ENCODE results near the gene CHN2.

Gene CHN2

DNA sequence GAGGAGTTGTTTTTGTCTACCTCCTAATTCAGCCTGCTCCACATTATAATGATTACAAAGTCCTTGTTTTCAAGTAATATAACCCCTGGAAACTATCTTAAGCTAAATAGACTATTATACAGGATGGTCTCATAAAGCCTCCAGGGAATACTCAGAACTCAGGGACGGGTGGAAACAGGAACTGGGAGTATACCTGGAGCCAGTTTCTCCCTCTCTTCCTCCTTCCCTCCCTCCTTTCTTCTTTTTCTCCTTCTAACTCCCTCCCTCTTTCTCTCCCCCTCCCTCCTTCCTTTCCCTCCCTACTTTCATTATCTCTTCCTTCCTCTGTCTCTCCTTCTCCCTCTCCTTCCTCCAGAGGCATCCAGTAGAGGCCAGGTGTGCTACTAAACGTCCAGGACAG lies 292.8 kb downstream of the CHN2 start:
- Histone ChIP-seq H3K9ac (ENCODE audit: low read depth, low read length) (no peak overlapping the region), H3K36me3 (ENCODE audit: insufficient read depth, low read depth, low read length) (no peaks in the 10 kb centered on the region), H3K27me3 (ENCODE audit: insufficient read depth, low read length) (no peaks in the 10 kb centered on the region), H3K27ac (ENCODE audit: low read length) (no peak overlapping the region), H3K4me1 (ENCODE audit: insufficient read depth, low read length) (peaks cover 7% of the 10 kb centered on the region), H3K9me3 (ENCODE audit: insufficient read depth, low read depth, low read length) (no peaks in the 10 kb centered on the region), H3K4me3 (ENCODE audit: low read length) (no peak overlapping the region)

DNA sequence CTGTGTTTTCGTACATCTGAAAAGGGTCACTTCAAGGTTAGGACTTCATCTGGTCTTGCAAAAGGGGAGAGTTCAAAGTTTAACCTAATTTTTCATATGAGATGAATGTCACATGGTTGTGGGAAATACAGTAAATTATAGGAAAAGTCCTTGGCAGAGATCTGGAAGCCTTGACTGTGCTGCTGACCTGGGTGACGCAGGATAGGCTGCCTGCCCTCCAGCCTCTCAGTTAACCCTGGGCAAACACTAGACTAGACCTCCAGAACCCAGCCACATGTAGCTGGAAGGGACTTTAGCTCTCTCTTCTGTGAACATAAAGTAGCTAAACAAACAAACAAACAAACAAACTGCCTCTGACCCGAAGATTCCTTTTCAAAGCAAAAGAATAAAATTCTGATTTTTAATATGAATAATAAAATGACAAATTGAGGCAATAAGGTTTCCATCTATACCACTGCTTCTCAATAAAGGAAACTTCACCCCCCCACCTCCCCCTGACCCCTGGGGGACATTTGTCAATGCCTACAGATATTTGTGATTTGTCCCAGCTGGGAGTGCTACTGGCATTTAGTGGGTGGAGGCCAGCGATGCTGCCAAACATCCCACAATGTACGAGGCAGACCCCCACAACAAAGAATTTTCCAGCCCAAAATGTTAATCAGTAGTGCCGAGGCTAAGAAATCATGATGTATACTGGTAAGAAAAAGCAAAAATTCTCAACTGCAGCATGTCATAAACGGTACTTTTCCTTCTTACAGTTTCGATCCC lies 293.8 kb downstream of the CHN2 start:
- no peak overlapping the region for H3K9ac ChIP-seq (ENCODE audit: low read depth, low read length)
- H3K27ac ChIP-seq (ENCODE audit: low read length), result no peak overlapping the region
- H3K9me3 ChIP-seq (ENCODE audit: insufficient read depth, low read depth, low read length), result no peaks in the 10 kb centered on the region
- no peaks in the 10 kb centered on the region for H3K36me3 ChIP-seq (ENCODE audit: insufficient read depth, low read depth, low read length)
- peaks cover 7% of the 10 kb centered on the region for H3K4me1 ChIP-seq (ENCODE audit: insufficient read depth, low read length)
- no peak overlapping the region for H3K4me3 ChIP-seq (ENCODE audit: low read length)
- H3K27me3 ChIP-seq (ENCODE audit: insufficient read depth, low read length), result no peaks in the 10 kb centered on the region

DNA sequence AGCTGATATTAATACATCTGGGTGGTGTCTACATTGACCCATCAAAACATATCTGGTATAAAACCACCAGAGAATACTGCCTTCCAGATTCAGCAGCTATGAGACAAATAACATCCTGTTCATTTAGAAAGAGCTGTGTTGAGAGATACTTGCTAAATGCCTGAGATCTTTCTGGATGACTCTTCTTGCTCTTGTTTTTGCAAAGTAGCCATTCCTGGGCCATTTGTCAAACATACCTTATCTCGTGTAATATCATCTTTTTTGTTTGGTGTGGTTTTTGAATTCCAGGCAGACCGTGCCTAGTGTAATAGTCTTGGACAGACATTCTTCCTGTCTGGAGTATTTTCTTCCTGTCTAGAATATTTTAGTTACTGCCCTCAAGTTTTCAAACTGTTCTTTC lies 294.4 kb downstream of the CHN2 start:
- Histone ChIP-seq H3K27ac (ENCODE audit: low read length) (no peak overlapping the region), H3K36me3 (ENCODE audit: insufficient read depth, low read depth, low read length) (no peaks in the 10 kb centered on the region), H3K4me3 (ENCODE audit: low read length) (no peak overlapping the region), H3K27me3 (ENCODE audit: insufficient read depth, low read length) (no peaks in the 10 kb centered on the region), H3K9ac (ENCODE audit: low read depth, low read length) (no peak overlapping the region), H3K4me1 (ENCODE audit: insufficient read depth, low read length) (peaks cover 7% of the 10 kb centered on the region), H3K9me3 (ENCODE audit: insufficient read depth, low read depth, low read length) (no peaks in the 10 kb centered on the region)

DNA sequence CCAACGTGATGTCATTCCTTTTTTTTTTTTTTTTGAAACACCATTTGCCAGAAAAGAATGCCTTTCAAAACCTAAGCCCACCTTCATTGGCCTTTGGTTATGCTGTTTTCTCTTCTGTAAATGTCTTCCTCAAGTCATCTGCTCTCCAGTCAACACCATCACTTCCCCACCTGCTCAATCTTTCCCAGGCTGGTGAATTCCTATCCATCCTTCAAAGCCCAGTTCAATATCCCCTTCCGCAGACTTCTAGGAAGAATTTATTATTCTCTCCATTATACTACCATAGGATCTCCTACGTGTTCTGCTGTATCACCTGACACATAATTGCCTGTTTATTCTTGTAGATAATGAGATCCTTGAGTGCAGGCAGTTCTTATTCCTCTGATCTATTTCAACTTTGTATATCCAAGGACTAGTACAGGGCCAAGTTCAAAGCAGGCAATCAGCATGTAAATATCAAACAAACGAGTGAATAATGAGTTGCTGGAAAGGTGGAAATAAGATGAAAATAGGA lies 295.6 kb downstream of the CHN2 start:
- H3K4me3 ChIP-seq (ENCODE audit: low read length), result no peak overlapping the region
- no peaks in the 10 kb centered on the region for H3K9me3 ChIP-seq (ENCODE audit: insufficient read depth, low read depth, low read length)
- H3K36me3 ChIP-seq (ENCODE audit: insufficient read depth, low read depth, low read length), result no peaks in the 10 kb centered on the region
- H3K27ac ChIP-seq (ENCODE audit: low read length), result no peak overlapping the region
- H3K4me1 ChIP-seq (ENCODE audit: insufficient read depth, low read length), result peaks cover 7% of the 10 kb centered on the region
- H3K9ac ChIP-seq (ENCODE audit: low read depth, low read length), result no peak overlapping the region
- no peaks in the 10 kb centered on the region; the same call in 1 of the 2 replicates for H3K27me3 ChIP-seq (ENCODE audit: insufficient read depth, low read length)

DNA sequence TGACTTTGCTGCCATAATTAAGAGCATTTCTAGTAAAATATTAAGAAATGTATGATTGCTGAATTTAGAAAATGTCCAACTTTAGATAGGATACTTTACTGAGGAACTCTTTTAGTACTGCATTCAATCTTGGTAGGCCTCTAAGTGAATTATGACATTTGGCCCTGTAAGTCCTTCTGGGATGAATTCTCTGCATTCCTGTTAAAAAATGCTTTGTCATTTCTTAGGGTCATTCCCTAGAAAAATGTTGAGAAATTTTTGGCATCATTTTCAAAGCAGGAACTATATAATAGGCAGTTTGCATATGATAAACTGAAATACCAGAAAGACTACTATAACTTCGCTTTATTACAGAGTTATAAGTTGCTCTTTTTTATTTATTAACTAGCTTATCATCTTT lies 299.8 kb downstream of the CHN2 start:
- no peak overlapping the region for H3K4me3 ChIP-seq (ENCODE audit: low read length)
- no peaks in the 10 kb centered on the region for H3K9me3 ChIP-seq (ENCODE audit: insufficient read depth, low read depth, low read length)
- H3K9ac ChIP-seq (ENCODE audit: low read depth, low read length), result no peak overlapping the region
- H3K27ac ChIP-seq (ENCODE audit: low read length), result no peak overlapping the region
- no peaks in the 10 kb centered on the region for H3K36me3 ChIP-seq (ENCODE audit: insufficient read depth, low read depth, low read length)
- H3K27me3 ChIP-seq (ENCODE audit: insufficient read depth, low read length), result no peaks in the 10 kb centered on the region; the same call in 1 of the 2 replicates
- H3K4me1 ChIP-seq (ENCODE audit: insufficient read depth, low read length), result peaks cover 21% of the 10 kb centered on the region

DNA sequence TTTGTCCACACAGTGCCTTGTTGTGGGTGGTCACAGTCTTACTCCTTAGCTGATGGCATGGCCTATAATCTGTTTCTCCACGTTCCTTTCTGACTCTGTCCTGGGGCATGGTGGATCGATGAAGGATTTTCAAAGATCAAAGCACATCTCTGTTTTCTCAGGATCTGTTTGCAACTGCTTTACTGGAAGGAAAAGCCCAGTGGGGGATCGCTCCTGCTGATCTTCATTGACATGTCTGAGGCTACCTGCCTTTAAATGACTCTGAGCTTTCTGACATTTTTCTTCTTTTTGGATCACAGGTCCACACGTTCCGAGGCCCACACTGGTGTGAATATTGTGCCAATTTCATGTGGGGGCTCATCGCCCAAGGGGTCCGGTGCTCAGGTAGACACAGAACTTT lies 301.1 kb downstream of the CHN2 start:
- Histone ChIP-seq H3K27ac (ENCODE audit: low read length) (no peak overlapping the region), H3K4me3 (ENCODE audit: low read length) (no peak overlapping the region), H3K9me3 (ENCODE audit: insufficient read depth, low read depth, low read length) (no peaks in the 10 kb centered on the region), H3K36me3 (ENCODE audit: insufficient read depth, low read depth, low read length) (no peaks in the 10 kb centered on the region), H3K27me3 (ENCODE audit: insufficient read depth, low read length) (no peaks in the 10 kb centered on the region; the same call in 1 of the 2 replicates), H3K9ac (ENCODE audit: low read depth, low read length) (no peak overlapping the region), H3K4me1 (ENCODE audit: insufficient read depth, low read length) (peaks cover 21% of the 10 kb centered on the region)

DNA sequence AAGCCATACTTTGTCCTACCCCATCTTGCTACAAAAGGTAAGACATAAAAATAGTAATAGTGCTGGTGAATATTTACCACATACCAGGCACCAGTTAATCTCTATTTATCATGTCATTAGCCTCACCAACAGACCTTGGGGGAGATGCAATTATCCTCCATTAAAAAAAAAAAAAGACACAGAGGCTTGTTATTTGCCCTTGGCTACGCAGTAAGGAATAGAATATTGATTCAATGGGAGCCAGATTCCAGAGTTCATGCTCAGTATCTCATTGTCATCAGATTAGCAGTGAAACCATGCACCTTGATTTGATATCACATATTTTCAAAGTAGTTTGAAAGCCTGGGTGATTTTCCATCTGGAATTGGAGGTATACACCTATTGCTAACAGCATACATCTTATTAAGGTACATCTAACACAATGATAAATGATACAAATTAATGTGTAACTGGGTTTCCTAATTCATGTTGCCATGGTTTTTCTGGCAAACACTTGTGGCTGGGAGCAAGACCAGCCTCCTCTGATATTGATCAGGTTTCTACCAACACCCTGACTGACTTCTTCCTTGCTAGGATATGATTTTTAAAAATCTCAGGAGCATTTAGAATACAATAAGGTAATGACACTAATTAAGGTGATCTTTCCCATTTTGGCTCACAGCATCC lies 301.9 kb downstream of the CHN2 start:
- no peaks in the 10 kb centered on the region; the same call in 1 of the 2 replicates for H3K27me3 ChIP-seq (ENCODE audit: insufficient read depth, low read length)
- no peak overlapping the region for H3K4me3 ChIP-seq (ENCODE audit: low read length)
- H3K36me3 ChIP-seq (ENCODE audit: insufficient read depth, low read depth, low read length), result no peaks in the 10 kb centered on the region
- H3K4me1 ChIP-seq (ENCODE audit: insufficient read depth, low read length), result peaks cover 21% of the 10 kb centered on the region
- no peak overlapping the region for H3K27ac ChIP-seq (ENCODE audit: low read length)
- H3K9ac ChIP-seq (ENCODE audit: low read depth, low read length), result no peak overlapping the region
- no peaks in the 10 kb centered on the region for H3K9me3 ChIP-seq (ENCODE audit: insufficient read depth, low read depth, low read length)

DNA sequence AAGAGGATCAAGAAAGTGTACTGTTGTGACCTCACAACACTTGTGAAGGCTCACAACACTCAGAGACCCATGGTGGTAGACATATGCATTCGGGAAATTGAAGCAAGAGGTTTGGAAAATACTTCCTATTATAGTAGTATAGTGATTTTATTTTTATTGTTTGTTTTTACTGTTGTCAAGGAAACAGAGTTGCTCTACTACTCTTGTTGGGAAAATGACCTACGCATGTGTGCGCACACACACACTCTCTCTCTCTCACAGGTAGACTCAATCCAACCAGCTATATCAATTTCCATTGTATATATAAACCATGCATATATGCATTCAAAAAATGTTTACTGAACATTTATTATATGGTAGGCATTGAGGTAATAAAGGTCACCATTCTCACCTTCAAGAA lies 305.4 kb downstream of the CHN2 start:
- no peak overlapping the region for H3K4me3 ChIP-seq (ENCODE audit: low read length)
- no peaks in the 10 kb centered on the region for H3K36me3 ChIP-seq (ENCODE audit: insufficient read depth, low read depth, low read length)
- peaks cover 23% of the 10 kb centered on the region for H3K4me1 ChIP-seq (ENCODE audit: insufficient read depth, low read length)
- H3K9ac ChIP-seq (ENCODE audit: low read depth, low read length), result no peak overlapping the region
- no peaks in the 10 kb centered on the region; the same call in 1 of the 2 replicates for H3K27me3 ChIP-seq (ENCODE audit: insufficient read depth, low read length)
- H3K27ac ChIP-seq (ENCODE audit: low read length), result no peak overlapping the region
- no peaks in the 10 kb centered on the region for H3K9me3 ChIP-seq (ENCODE audit: insufficient read depth, low read depth, low read length)

DNA sequence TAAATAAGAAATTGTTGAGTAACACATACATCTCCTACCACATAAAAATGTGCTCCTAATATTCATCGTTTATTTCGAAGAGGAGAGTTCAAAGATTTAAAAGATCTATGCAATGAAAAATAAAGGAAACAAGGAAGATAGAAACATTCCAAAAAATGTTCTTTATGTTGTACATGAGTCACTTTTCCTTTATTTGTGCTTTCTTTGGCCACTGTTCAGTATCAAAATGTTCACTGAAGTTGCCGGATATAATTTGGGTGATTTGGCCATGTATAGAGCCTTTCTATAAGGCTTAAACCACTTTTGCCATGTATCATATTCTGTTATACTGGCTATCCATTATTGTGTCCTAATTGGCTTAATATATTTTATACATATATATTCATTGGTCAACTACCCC lies 306.1 kb downstream of the CHN2 start:
- Histone ChIP-seq H3K27ac (ENCODE audit: low read length) (no peak overlapping the region), H3K36me3 (ENCODE audit: insufficient read depth, low read depth, low read length) (no peaks in the 10 kb centered on the region)

DNA sequence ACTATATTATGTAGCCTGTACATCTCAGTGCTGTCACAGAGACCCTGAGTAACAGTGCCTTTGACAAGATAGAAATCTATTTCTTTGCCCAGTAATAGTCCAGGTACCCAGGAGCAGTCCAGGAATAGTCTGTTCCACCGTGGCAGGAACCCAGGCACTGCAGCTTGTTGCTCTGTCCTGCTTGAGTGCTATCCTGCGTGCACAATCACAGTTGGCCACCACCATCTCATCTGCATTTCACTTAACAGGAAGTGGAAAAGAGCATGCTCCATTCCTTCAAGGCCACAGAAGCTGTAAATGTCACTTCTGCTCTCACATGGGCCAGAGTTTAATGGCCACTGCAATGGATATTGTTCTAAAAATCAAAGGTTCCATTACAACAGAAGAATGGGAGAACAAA lies 307.6 kb downstream of the CHN2 start:
- Histone ChIP-seq H3K9me3 (ENCODE audit: insufficient read depth, low read depth, low read length) (no peaks in the 10 kb centered on the region), H3K4me3 (ENCODE audit: low read length) (no peak overlapping the region), H3K4me1 (ENCODE audit: insufficient read depth, low read length) (peaks cover 4% of the 10 kb centered on the region; the same call in 1 of the 2 replicates), H3K36me3 (ENCODE audit: insufficient read depth, low read depth, low read length) (no peaks in the 10 kb centered on the region), H3K9ac (ENCODE audit: low read depth, low read length) (no peak overlapping the region), H3K27me3 (ENCODE audit: insufficient read depth, low read length) (no peaks in the 10 kb centered on the region; the same call in 1 of the 2 replicates), H3K27ac (ENCODE audit: low read length) (no peak overlapping the region)

More for the DNA sequence above, 306.1 kb downstream of the CHN2 start:
- H3K4me1 ChIP-seq (ENCODE audit: insufficient read depth, low read length), result peaks cover 18% of the 10 kb centered on the region
- no peaks in the 10 kb centered on the region for H3K9me3 ChIP-seq (ENCODE audit: insufficient read depth, low read depth, low read length)
- no peak overlapping the region for H3K4me3 ChIP-seq (ENCODE audit: low read length)
- H3K9ac ChIP-seq (ENCODE audit: low read depth, low read length), result no peak overlapping the region
- no peaks in the 10 kb centered on the region; the same call in 1 of the 2 replicates for H3K27me3 ChIP-seq (ENCODE audit: insufficient read depth, low read length)

DNA sequence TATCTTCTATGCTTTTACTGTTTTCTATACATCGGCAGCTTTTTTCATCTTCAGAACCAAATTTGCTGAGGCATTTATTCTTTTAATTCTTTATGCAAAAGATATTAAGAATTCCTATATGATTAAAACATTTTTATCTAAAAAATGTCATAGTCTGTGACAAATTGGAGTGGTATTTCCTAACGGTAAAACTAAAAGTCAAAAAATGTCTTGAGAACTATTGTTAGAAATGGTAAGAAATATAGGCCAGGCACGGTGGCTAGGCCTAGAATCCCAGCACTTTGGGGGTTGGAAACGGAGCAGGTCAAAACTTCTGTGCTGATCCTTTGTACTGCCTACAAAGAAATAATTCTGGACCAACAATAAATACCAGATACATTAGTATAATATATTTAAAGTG lies 311.4 kb downstream of the CHN2 start:
- H3K36me3 ChIP-seq (ENCODE audit: insufficient read depth, low read depth, low read length), result no peaks in the 10 kb centered on the region
- no peaks in the 10 kb centered on the region for H3K27me3 ChIP-seq (ENCODE audit: insufficient read depth, low read length)
- no peak overlapping the region for H3K27ac ChIP-seq (ENCODE audit: low read length)
- no peaks in the 10 kb centered on the region for H3K9me3 ChIP-seq (ENCODE audit: insufficient read depth, low read depth, low read length)
- H3K4me1 ChIP-seq (ENCODE audit: insufficient read depth, low read length), result peaks cover 3% of the 10 kb centered on the region; the same call in 1 of the 2 replicates
- no peak overlapping the region for H3K4me3 ChIP-seq (ENCODE audit: low read length)
- no peak overlapping the region for H3K9ac ChIP-seq (ENCODE audit: low read depth, low read length)

DNA sequence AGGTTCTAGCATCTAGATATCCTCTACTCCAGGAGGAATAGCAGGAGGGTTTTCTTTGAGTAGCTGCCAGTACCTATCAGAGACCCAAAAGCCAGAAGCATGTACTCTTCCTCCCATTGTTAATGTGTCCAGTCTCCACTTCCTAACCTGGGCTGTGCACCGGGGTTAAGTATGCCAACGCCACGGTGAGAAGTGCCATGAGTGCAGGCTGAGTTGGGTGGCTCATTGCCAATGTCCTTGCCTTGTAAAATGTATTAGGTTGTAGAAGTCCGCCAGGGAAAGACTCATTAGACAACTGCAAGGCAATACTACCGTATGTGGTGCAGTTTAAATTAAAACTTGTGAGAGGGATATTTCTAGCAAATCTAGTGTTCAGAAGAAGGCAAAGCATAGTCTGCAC lies 314.0 kb downstream of the CHN2 start:
- no peaks in the 10 kb centered on the region for H3K4me1 ChIP-seq (ENCODE audit: insufficient read depth, low read length)
- H3K27ac ChIP-seq (ENCODE audit: low read length), result no peak overlapping the region
- H3K27me3 ChIP-seq (ENCODE audit: insufficient read depth, low read length), result no peaks in the 10 kb centered on the region
- no peak overlapping the region for H3K4me3 ChIP-seq (ENCODE audit: low read length)
- H3K9me3 ChIP-seq (ENCODE audit: insufficient read depth, low read depth, low read length), result no peaks in the 10 kb centered on the region
- no peaks in the 10 kb centered on the region for H3K36me3 ChIP-seq (ENCODE audit: insufficient read depth, low read depth, low read length)
- H3K9ac ChIP-seq (ENCODE audit: low read depth, low read length), result no peak overlapping the region
